Measurements from ENCODE around the gene ZNRF1.
"Not testable (repeated sequence)": the region's sequence is repeated elsewhere in the genome, so short reads cannot be mapped to it uniquely, and the experiment has no call there.

Gene ZNRF1

DNA sequence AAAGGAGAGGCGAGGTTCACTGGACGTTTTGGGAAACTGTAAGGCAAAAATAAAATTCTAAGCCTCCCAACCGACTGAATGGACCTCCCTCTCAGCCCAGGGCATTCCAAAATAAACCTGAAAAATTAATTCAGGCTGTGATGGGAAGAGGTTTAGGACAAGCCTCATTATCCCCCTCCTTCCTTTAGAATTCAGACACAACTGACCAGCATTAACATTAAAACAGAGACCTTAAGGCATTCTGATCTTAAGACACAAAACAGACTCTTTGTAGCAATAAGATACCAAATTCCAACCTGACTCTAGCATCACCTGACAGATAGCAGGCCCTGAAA, 118.1 kb downstream of the ZNRF1 start:
- no peak for DNase-seq

DNA sequence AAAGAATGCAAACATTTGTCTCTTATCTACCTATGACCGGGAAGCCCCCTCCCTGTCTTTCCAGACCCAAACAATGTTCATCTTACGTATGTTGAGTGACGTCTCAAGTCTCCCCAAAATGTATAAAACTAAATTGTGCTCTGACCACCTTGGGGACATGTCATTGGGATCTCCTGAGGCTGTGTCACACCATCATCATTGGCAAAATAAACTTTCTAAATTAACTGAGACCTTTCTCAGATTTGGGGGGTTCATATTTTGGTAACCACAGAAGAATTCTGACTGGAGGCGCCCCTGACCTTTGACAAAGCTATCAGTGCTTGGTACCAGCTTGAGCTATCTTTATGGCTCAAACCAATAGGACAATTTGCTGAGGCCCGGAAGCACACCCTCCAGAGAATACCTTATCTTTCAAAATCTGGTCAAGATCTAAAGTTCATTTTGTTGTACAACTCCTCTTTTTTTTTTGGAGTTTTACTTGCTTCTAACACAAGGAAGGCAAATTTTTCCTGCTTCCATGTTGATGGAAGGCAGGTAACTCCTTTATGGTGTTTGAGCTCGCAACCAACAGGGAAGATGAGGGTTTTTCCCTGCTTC, 120.2 kb downstream of the ZNRF1 start:
- DNase-seq: no peak

GRCh38 chr16:75120253-75120652, 121.4 kb downstream of the ZNRF1 start:
- no peak for DNase-seq

- DNase-seq: no peak
These were observed 123.2 kb downstream of the ZNRF1 start for GRCh38 chr16:75121949-75122568.

GRCh38 chr16:75122609-75123008, 123.8 kb downstream of the ZNRF1 start:
- no peak for DNase-seq

DNA sequence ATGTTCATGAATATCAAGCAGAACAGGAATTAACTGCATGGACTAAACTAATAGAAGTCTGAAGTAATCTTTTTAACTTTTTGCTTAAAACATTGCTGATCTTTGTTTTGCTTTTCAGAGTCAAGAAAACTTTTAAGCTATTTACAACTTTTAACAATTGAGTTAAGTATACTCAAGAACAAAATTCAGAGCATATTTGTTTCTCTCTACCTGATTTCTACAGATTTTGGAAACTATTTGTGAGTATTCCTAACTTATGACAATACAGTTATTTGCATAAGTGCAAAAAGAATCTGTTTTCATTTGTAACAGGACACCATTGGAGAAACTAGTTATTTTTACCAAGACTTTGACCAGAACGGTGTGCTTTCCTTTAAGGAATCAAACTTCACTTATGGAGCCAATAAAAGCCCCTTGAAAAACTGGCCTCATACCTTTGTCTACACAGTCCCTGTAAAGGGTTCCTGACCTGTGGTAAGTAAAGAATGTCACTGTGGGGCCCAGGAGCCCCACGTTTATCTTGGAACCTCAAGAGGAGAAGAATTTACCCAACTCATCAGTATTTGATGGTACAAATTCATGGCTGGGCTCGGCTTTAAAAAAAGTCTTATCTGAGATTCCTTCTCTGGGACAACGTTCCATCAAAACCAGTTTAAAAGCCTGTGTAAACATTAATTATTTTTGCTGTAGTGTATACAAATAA, 129.0 kb downstream of the ZNRF1 start:
- no peak for DNase-seq

GRCh38 chr16:75129421-75130149, 130.8 kb downstream of the ZNRF1 start:
- DNase-seq: not testable (repeated sequence)

DNA sequence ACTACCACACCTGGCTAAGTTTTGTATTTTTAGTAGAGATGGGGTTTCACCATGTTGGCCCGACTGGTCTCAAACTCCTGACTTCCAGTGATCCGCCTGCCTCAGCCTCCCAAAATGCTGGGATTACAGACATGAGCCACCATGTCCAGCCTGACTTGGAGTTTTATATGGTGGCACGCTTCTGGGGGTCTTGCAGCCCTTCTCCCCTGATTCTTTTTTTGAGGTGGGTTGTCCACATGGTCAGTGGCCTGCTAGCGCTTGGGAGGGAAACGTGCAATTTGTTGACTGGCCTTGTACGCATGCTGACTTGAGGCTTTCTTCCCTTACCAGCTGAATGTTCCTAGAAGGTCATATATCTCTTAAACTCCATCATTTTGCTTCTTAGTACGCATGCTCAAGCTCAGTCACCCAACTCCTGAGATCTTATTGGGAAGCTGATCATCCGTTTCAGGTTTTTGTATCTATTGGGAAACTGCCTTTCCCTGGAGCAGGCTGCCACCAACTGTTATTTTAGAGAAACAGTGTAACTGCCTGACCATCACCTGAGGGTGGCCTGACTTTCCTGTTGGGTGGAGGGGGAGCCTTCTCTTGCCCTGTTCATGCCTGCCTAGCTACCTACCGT, 131.4 kb downstream of the ZNRF1 start:
- DNase-seq: no peak

DNA sequence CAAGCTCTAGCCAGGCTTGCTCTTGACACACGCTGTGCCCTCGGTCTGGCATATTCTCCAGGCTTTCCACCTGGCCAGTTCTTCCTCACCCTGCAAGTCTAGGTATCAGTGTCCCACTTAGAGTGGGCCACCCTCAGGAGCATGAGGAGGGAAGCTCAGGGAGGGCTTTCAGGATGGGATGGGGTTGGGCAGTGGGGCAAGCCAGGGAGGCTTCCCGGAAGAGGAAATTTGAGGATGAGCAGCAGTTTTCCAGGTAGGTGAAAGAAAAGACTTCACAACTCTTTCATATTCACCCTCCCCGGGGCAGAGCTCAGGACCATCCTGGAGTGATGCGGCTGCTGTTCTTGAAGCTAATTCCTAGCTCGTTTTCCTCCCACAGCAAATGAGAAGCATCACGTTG, 132.3 kb downstream of the ZNRF1 start:
- no peak for DNase-seq

- no peak for DNase-seq
These were observed 139.4 kb downstream of the ZNRF1 start for GRCh38 chr16:75138233-75138632.

GRCh38 chr16:75138636-75139035, 139.8 kb downstream of the ZNRF1 start:
- DNase-seq: no peak

DNA sequence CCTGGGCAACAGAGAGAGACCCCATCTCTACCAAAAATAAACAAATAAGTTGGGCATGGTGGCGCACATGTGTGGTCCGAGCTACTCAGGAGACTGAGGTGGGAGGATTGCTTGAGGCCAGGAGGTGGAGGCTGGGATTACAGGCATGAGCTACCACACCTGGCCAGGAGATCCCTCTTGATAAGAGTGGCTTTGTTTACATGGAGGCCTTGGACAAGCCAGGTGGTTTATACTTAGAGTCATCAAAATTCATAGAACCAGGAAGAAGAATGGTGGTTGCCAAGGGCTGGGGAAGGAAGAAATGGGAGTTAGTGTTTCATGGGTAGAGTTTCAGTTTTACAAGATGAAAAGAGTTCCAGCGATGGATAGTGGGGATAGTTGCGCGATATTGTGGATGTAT, 140.7 kb downstream of the ZNRF1 start:
- DNase-seq: no peak

GRCh38 chr16:75143941-75144340, 145.1 kb downstream of the ZNRF1 start:
- no peak for DNase-seq

DNA sequence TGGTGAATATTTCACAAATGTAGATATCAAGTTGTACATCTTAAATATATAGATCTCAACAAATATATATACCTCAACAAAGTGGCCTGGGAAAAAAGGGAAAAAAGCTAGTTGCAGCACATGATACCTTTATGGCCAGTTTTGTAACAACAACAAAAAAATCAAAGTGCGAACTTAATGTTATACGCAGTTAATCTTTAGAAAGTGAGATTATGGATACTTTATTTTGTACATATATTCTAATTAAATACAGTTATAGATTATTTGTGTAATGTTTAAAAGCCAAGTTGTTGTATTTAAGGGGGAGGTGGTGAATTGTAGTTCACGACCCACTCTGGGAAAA, 149.1 kb downstream of the ZNRF1 start:
- no peak for DNase-seq

GRCh38 chr16:75148311-75149195, 149.7 kb downstream of the ZNRF1 start, which contains the start of gene ZFP1:
TSS of gene ZFP1 (plus strand) at chr16:75148524. CDS start at chr16:75152952, 4,428 bp downstream.
- DNase-seq: peak; percentile 57

DNA sequence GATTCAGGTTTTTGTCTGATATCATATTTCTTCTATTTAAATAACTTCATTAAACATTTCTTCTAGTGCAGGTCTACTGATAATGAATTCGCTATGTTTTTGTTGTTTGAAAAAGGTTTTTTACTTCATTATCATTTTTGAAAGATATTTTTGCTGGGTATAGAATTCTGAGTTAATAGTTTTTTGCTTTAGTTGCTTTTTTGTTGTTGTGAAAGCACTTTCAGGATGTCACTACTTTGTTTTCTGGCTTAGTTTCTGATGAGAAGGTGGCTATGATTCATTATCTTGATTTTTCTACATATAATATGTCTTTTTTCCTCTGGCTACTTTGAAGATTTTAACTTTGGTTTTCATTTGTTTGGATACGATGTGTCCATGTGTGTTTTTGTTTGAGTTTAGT, 153.0 kb downstream of the ZNRF1 start:
- DNase-seq: no peak

DNA sequence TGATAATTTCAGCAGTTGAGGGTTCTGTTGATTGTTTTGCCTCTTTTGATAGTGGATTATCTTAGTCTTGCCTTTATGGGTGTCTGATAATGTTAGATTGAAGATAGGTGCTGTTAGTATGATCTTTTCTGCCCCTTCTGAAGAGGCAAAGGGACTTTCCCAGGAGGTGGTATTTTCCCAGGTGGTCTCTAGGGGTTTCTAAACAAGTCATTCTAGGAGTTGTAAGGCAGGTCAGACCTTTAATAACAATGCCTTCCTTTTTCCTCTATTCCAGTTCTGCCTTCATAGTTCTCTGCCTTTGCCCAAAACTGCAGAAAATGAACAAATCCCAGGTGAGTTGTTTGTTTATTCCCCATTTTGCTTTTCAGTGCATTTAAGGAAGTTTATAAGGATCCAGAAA, 153.8 kb downstream of the ZNRF1 start:
- DNase-seq: no peak

DNA sequence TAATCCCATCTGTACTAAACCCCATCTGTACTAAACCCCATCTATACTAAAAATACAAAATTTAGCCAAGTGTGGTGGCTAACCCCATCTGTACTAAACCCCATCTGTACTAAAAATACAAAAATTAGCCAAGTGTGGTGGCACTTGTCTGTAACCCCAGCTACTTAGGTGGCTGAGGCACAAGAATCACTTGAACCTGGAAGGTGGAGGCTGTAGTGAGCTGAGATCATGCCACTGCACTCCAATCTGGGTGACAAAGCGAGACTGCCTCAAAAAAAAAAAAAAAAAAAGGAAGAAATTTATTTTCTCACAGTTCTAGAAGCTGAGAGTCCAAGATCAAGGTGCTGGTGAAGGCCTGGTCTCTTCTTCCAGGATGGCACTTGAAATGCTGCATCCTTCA, 161.6 kb downstream of the ZNRF1 start:
- no peak for DNase-seq
